ENCODE data around the gene PLEKHH1. TPM values are rescaled to one million over a fixed set of nuclear protein-coding genes. Genes with fewer than 3 reads are reported as not detected.

The PLEKHH1 gene
- total and polyA plus RNA-seq, 9 of the 15 experiments (the other 6 are each of a cell fraction or from before 2014, with no cell fraction given) = 0.76 to 5.9 (median 2.9) TPM

DNA sequence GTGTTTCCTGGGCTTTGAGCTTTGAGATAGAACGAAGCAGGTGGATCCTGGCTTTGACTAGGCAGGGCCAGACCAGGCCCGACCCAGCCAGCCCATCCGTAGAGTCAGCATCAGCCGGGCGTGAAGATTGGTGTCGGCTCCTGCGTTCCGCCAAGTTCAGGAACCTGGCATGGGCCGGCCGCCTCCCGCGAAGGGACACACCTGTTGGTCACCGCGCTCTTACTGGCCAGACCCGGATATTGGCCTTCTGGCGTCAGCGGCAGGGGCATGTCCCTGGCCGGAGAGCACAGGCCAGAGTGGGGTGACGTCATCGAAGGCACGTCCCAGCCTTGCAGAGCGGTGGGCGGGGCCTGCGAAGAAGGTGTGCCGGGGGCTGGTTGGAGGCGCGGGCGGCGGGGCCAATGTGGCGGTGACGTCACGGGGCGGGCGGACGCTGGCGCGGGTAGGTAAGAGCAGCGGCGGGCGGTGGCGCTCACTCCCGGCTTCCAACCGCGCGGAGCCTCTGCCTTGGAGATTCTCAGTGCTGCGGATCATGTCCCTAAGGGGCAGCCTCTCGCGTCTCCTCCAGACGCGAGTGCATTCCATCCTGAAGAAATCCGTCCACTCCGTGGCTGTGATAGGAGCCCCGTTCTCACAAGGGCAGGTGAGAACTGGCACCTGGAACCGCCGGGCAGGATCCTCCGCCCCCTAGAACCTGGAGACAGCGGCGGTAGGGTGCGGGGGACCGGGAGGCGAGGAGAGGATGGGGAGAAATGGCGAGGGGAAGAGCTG, 86.5 kb downstream of the PLEKHH1 start, which contains the start of gene ARG2 (continued):
- peak; percentile 17; the same call in 1 of the 2 replicates for TF ChIP-seq LEF1 (IDR thresholded peaks at IDR 0.05)
- TF ChIP-seq, protein P1, sequence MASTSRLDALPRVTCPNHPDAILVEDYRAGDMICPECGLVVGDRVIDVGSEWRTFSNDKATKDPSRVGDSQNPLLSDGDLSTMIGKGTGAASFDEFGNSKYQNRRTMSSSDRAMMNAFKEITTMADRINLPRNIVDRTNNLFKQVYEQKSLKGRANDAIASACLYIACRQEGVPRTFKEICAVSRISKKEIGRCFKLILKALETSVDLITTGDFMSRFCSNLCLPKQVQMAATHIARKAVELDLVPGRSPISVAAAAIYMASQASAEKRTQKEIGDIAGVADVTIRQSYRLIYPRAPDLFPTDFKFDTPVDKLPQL (IDR thresholded peaks at IDR 0.05; ENCODE audit: extremely low read depth, insufficient read length) = no peak
- TF ChIP-seq HNRNPUL1 (IDR thresholded peaks at IDR 0.05; ENCODE audit: low read length) = no peak
- TF ChIP-seq, protein P2, sequence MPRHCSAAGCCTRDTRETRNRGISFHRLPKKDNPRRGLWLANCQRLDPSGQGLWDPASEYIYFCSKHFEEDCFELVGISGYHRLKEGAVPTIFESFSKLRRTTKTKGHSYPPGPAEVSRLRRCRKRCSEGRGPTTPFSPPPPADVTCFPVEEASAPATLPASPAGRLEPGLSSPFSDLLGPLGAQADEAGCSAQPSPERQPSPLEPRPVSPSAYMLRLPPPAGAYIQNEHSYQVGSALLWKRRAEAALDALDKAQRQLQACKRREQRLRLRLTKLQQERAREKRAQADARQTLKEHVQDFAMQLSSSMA (CRISPR knock-in tag; IDR thresholded peaks at IDR 0.05) = no peak
- TF ChIP-seq, protein P3, sequence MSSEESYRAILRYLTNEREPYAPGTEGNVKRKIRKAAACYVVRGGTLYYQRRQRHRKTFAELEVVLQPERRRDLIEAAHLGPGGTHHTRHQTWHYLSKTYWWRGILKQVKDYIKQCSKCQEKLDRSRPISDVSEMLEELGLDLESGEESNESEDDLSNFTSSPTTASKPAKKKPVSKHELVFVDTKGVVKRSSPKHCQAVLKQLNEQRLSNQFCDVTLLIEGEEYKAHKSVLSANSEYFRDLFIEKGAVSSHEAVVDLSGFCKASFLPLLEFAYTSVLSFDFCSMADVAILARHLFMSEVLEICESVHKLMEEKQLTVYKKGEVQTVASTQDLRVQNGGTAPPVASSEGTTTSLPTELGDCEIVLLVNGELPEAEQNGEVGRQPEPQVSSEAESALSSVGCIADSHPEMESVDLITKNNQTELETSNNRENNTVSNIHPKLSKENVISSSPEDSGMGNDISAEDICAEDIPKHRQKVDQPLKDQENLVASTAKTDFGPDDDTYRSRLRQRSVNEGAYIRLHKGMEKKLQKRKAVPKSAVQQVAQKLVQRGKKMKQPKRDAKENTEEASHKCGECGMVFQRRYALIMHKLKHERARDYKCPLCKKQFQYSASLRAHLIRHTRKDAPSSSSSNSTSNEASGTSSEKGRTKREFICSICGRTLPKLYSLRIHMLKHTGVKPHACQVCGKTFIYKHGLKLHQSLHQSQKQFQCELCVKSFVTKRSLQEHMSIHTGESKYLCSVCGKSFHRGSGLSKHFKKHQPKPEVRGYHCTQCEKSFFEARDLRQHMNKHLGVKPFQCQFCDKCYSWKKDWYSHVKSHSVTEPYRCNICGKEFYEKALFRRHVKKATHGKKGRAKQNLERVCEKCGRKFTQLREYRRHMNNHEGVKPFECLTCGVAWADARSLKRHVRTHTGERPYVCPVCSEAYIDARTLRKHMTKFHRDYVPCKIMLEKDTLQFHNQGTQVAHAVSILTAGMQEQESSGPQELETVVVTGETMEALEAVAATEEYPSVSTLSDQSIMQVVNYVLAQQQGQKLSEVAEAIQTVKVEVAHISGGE (CRISPR knock-in tag; IDR thresholded peaks at IDR 0.05) = no peak
- no peak for TF ChIP-seq ZFPM2 (CRISPR knock-in tag; IDR thresholded peaks at IDR 0.05)
- no peak for TF ChIP-seq TAF15 (IDR thresholded peaks at IDR 0.05; ENCODE audit: low read depth, low read length)
- TF ChIP-seq, protein P4, sequence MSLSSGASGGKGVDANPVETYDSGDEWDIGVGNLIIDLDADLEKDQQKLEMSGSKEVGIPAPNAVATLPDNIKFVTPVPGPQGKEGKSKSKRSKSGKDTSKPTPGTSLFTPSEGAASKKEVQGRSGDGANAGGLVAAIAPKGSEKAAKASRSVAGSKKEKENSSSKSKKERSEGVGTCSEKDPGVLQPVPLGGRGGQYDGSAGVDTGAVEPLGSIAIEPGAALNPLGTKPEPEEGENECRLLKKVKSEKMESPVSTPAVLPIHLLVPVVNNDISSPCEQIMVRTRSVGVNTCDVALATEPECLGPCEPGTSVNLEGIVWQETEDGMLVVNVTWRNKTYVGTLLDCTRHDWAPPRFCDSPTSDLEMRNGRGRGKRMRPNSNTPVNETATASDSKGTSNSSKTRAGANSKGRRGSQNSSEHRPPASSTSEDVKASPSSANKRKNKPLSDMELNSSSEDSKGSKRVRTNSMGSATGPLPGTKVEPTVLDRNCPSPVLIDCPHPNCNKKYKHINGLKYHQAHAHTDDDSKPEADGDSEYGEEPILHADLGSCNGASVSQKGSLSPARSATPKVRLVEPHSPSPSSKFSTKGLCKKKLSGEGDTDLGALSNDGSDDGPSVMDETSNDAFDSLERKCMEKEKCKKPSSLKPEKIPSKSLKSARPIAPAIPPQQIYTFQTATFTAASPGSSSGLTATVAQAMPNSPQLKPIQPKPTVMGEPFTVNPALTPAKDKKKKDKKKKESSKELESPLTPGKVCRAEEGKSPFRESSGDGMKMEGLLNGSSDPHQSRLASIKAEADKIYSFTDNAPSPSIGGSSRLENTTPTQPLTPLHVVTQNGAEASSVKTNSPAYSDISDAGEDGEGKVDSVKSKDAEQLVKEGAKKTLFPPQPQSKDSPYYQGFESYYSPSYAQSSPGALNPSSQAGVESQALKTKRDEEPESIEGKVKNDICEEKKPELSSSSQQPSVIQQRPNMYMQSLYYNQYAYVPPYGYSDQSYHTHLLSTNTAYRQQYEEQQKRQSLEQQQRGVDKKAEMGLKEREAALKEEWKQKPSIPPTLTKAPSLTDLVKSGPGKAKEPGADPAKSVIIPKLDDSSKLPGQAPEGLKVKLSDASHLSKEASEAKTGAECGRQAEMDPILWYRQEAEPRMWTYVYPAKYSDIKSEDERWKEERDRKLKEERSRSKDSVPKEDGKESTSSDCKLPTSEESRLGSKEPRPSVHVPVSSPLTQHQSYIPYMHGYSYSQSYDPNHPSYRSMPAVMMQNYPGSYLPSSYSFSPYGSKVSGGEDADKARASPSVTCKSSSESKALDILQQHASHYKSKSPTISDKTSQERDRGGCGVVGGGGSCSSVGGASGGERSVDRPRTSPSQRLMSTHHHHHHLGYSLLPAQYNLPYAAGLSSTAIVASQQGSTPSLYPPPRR (CRISPR knock-in tag; IDR thresholded peaks at IDR 0.05; ENCODE audit: borderline replicate concordance) = no peak
- no peak for TF ChIP-seq ZNF431 (CRISPR knock-in tag; IDR thresholded peaks at IDR 0.05)
- TF ChIP-seq TOE1 (IDR thresholded peaks at IDR 0.05; ENCODE audit: borderline replicate concordance) = no peak
- no peak for TF ChIP-seq TOE1 (CRISPR knock-in tag; IDR thresholded peaks at IDR 0.05; ENCODE audit: borderline replicate concordance, low read depth)
- TF ChIP-seq ZNF124 (CRISPR knock-in tag; IDR thresholded peaks at IDR 0.05) = no peak
- TF ChIP-seq NR2C2 (CRISPR knock-in tag; IDR thresholded peaks at IDR 0.05) = no peak; the same call in 1 of the 2 replicates
- TF ChIP-seq NR2C2 (tag; IDR thresholded peaks at IDR 0.05) = peak; percentile 43; the same call in 1 of the 2 replicates

Measured in K562 (cell line).